Choroid plexus epithelial cell (primary cell): Measurements from ENCODE around the gene CASP5.

Experiments used
- DNase-seq: peaks from one replicate; pipeline ENCODE4 v3.0.0-alpha.2; 2010; ENCODE audit warnings: low read depth
- H3K4me3 ChIP-seq: 2 replicates; pipeline ENCODE4 v1.5.1; 2011; ENCODE audit warnings: low read depth, mild to moderate bottlenecking, control low read depth, low read length, moderate library complexity
- CTCF ChIP-seq: conservative IDR thresholded peaks from 2 replicates; pipeline ENCODE4 v1.5.1; 2011; ENCODE audit warnings: low read depth, mild to moderate bottlenecking, control low read depth, inconsistent platforms, low read length, moderate library complexity

The CASP5 gene

GRCh38 chr11:105027678-105028077, 4.7 kb upstream of the CASP5 start:
- no peak for TF ChIP-seq CTCF
- DNase-seq: no peak
- H3K4me3 ChIP-seq: no peak overlapping the region

- DNase-seq: no peak
- H3K4me3 ChIP-seq: no peak overlapping the region
- TF ChIP-seq CTCF: no peak
Measured at GRCh38 chr11:105024394-105024793, 1.4 kb upstream of the CASP5 start.

GRCh38 chr11:105022527-105022926, 441 bp downstream of the CASP5 start:
- no peak overlapping the region for H3K4me3 ChIP-seq
- no peak for DNase-seq
- no peak for TF ChIP-seq CTCF

GRCh38 chr11:105007463-105007862, 15.5 kb downstream of the CASP5 start:
- no peak for TF ChIP-seq CTCF
- no peak overlapping the region for H3K4me3 ChIP-seq
- no peak for DNase-seq

- H3K4me3 ChIP-seq: no peak overlapping the region
- DNase-seq: no peak
- no peak for TF ChIP-seq CTCF
Measured at GRCh38 chr11:105005451-105005845, 17.5 kb downstream of the CASP5 start.

GRCh38 chr11:105004021-105004420, 18.9 kb downstream of the CASP5 start:
- peak; percentile 76 for DNase-seq
- H3K4me3 ChIP-seq: no peak overlapping the region
- TF ChIP-seq CTCF: no peak

- H3K4me3 ChIP-seq: no peak overlapping the region
- no peak for TF ChIP-seq CTCF
Measured at GRCh38 chr11:105003151-105003550, 19.8 kb downstream of the CASP5 start.

More at GRCh38 chr11:105003151-105003550, 19.8 kb downstream of the CASP5 start:
- DNase-seq: no peak
